Neural progenitor cell (in vitro differentiated cells): ENCODE results near the gene ZFAND3. TPM values are rescaled to one million over a fixed set of nuclear protein-coding genes. Genes with fewer than 3 reads are reported as not detected.
A peak's percentile ranks its signal among the peaks of the same experiment; 100 is the strongest.

Source experiments
- DNase-seq: peaks from one replicate; pipeline ENCODE4 v3.0.0-alpha.2; 2016; ENCODE audit warnings: low spot score
- H2AFZ ChIP-seq: fragments of 200-600 bp; sonication (generic); replicated peaks from 2 replicates; pipeline ENCODE4 v1.6.1; 2016; ENCODE audit warnings: antibody characterized with exemption
- H3F3A ChIP-seq: fragments of 200-600 bp; sonication (generic); 2 replicates; pipeline ENCODE4 v1.6.1; 2016; ENCODE audit warnings: antibody characterized with exemption, low read depth
- H3K27ac ChIP-seq: fragments of 200-600 bp; sonication (generic); 2 replicates; pipeline ENCODE4 v1.5.1; 2016; ENCODE audit warnings: mild to moderate bottlenecking
- H3K27me3 ChIP-seq: fragments of 200-600 bp; sonication (generic); 2 replicates; pipeline ENCODE4 v1.6.1; 2016; ENCODE audit warnings: mild to moderate bottlenecking, moderate library complexity
- H3K36me3 ChIP-seq: fragments of 200-600 bp; sonication (generic); 2 replicates; pipeline ENCODE4 v1.5.1; 2016
- H3K4me1 ChIP-seq: fragments of 200-600 bp; sonication (generic); 2 replicates; pipeline ENCODE4 v1.6.1; 2016; ENCODE audit warnings: mixed run types
- H3K4me2 ChIP-seq: fragments of 200-600 bp; sonication (generic); 2 replicates; pipeline ENCODE4 v1.6.1; 2016
- H3K4me3 ChIP-seq: fragments of 200-600 bp; sonication (generic); 2 replicates; pipeline ENCODE4 v1.5.1; 2016
- H3K79me2 ChIP-seq: fragments of 200-600 bp; sonication (generic); 2 replicates; pipeline ENCODE4 v1.6.1; 2016; ENCODE audit warnings: low read depth
- H3K9ac ChIP-seq: fragments of 200-600 bp; sonication (generic); 2 replicates; pipeline ENCODE4 v1.6.1; 2016
- H3K9me3 ChIP-seq: fragments of 200-600 bp; sonication (generic); 2 replicates; pipeline ENCODE4 v1.5.1; 2016; ENCODE audit warnings: low read depth
- H4K20me1 ChIP-seq: fragments of 200-600 bp; sonication (generic); 2 replicates; pipeline ENCODE4 v1.6.1; 2016; ENCODE audit warnings: low read depth
- H3K27ac Mint-ChIP-seq: 3 replicates; pipeline ENCODE4 v1.8.0; 2021; ENCODE audit warnings: mixed read lengths
- H3K27me3 Mint-ChIP-seq: 2 replicates; pipeline ENCODE4 v1.8.0; 2022; ENCODE audit warnings: low read depth, mild to moderate bottlenecking, inconsistent platforms, moderate library complexity, mixed read lengths; ENCODE audit not compliant: insufficient read depth
- H3K36me3 Mint-ChIP-seq: 3 replicates; pipeline ENCODE4 v1.8.0; 2021; ENCODE audit warnings: mixed read lengths
- H3K4me1 Mint-ChIP-seq: 3 replicates; pipeline ENCODE4 v1.8.0; 2021; ENCODE audit warnings: mixed read lengths
- H3K4me3 Mint-ChIP-seq: 3 replicates; pipeline ENCODE4 v1.8.0; 2021; ENCODE audit warnings: mild to moderate bottlenecking, moderate library complexity, mixed read lengths
- H3K9me3 Mint-ChIP-seq: 3 replicates; pipeline ENCODE4 v1.8.0; 2020; ENCODE audit warnings: mixed read lengths
- CTCF ChIP-seq: fragments of 200-600 bp; sonication (generic); IDR thresholded peaks from 2 replicates; pipeline ENCODE4 v1.5.1; 2017; ENCODE audit warnings: antibody characterized with exemption, mild to moderate bottlenecking
- EZH2 ChIP-seq: fragments of 200-600 bp; sonication (generic); IDR thresholded peaks from 2 replicates; pipeline ENCODE4 v1.6.1; 2017; ENCODE audit warnings: antibody characterized with exemption, mild to moderate bottlenecking, moderate library complexity
- EZH2phosphoT487 ChIP-seq: fragments of 200-600 bp; sonication (generic); IDR thresholded peaks from 2 replicates; pipeline ENCODE4 v1.6.1; 2017; ENCODE audit warnings: antibody characterized with exemption
- total RNA-seq: library from RNA; depleted of rRNA; stranded (reverse); fragments of >200 nt; gene quantifications from 2 replicates; pipeline ENCODE4 v1.2.3, GENCODE V29; 2015; ENCODE audit warnings: low replicate concordance

The ZFAND3 gene
- total RNA-seq, 1 donor from 2014 or later = 24.3 TPM

- Histone ChIP-seq H3K27me3 (no peaks in the 10 kb centered on the region), H3K4me2 (no peak overlapping the region), H3K9me3 (no peaks in the 10 kb centered on the region), H3K27ac (no peak overlapping the region), H3K9ac (no peak overlapping the region), H3K36me3 (no peaks in the 10 kb centered on the region), H2AFZ (no peak overlapping the region), H3F3A (peaks cover 16% of the 10 kb centered on the region), H3K79me2 (no peaks in the 10 kb centered on the region), H3K4me3 (no peak overlapping the region), H3K4me1 (peaks cover 42% of the 10 kb centered on the region), H4K20me1 (peaks cover 8% of the 10 kb centered on the region)
- Mint-ChIP-seq H3K4me1 (peaks cover 60% of the 10 kb centered on the region), H3K27ac (no peak overlapping the region), H3K4me3 (peak overlapping the region; percentile 3), H3K27me3 (peaks cover 6% of the 10 kb centered on the region), H3K36me3 (no peaks in the 10 kb centered on the region), H3K9me3 (no peaks in the 10 kb centered on the region)
- DNase-seq = no peak
- TF ChIP-seq EZH2phosphoT487 = no peak
- TF ChIP-seq EZH2 = no peak
- no peak for TF ChIP-seq CTCF
Measured at GRCh38 chr6:38191418-38191817, 371.9 kb downstream of the ZFAND3 start.

- Mint-ChIP-seq H3K9me3 (no peaks in the 10 kb centered on the region), H3K36me3 (no peaks in the 10 kb centered on the region), H3K4me1 (peaks cover 62% of the 10 kb centered on the region), H3K27me3 (peaks cover 6% of the 10 kb centered on the region), H3K27ac (no peak overlapping the region), H3K4me3 (no peak overlapping the region)
- TF ChIP-seq EZH2 = no peak
- Histone ChIP-seq H3K9ac (no peak overlapping the region), H3K9me3 (no peaks in the 10 kb centered on the region), H4K20me1 (peaks cover 8% of the 10 kb centered on the region), H3K4me1 (peaks cover 41% of the 10 kb centered on the region), H3K36me3 (no peaks in the 10 kb centered on the region), H3K27me3 (no peaks in the 10 kb centered on the region), H3K4me2 (peak overlapping the region; percentile 43), H3K79me2 (no peaks in the 10 kb centered on the region), H2AFZ (no peak overlapping the region), H3K4me3 (no peak overlapping the region), H3K27ac (no peak overlapping the region), H3F3A (peaks cover 16% of the 10 kb centered on the region)
- peak; percentile 60 for DNase-seq
Measured at GRCh38 chr6:38192011-38192410, 372.5 kb downstream of the ZFAND3 start.

- Histone ChIP-seq H3K9me3 (no peaks in the 10 kb centered on the region), H2AFZ (no peak overlapping the region), H3K27ac (no peak overlapping the region), H3K36me3 (no peaks in the 10 kb centered on the region), H3K79me2 (no peaks in the 10 kb centered on the region), H3K27me3 (no peaks in the 10 kb centered on the region), H3K4me3 (no peak overlapping the region), H3F3A (peaks cover 16% of the 10 kb centered on the region), H4K20me1 (peaks cover 8% of the 10 kb centered on the region), H3K4me1 (peaks cover 41% of the 10 kb centered on the region), H3K9ac (no peak overlapping the region), H3K4me2 (peak overlapping the region; percentile 43)
- H3K4me3 Mint-ChIP-seq = peak overlapping the region; percentile 54
- peaks cover 6% of the 10 kb centered on the region for H3K27me3 Mint-ChIP-seq
- no peaks in the 10 kb centered on the region for H3K36me3 Mint-ChIP-seq
- H3K9me3 Mint-ChIP-seq = no peaks in the 10 kb centered on the region
- TF ChIP-seq EZH2phosphoT487 = no peak
- no peak for TF ChIP-seq CTCF
- TF ChIP-seq EZH2 = no peak
- DNase-seq = no peak
- peaks cover 61% of the 10 kb centered on the region for H3K4me1 Mint-ChIP-seq
- H3K27ac Mint-ChIP-seq = no peak overlapping the region
Measured at GRCh38 chr6:38192487-38192886, 373.0 kb downstream of the ZFAND3 start.

GRCh38 chr6:38193051-38193450 is 373.5 kb downstream of the ZFAND3 start:
- no peak overlapping the region for H3K4me3 Mint-ChIP-seq
- no peaks in the 10 kb centered on the region for H3K36me3 Mint-ChIP-seq
- DNase-seq = no peak
- Histone ChIP-seq H3K9ac (no peak overlapping the region), H3K4me2 (no peak overlapping the region), H3K36me3 (no peaks in the 10 kb centered on the region), H3K4me1 (peaks cover 38% of the 10 kb centered on the region), H2AFZ (no peak overlapping the region), H3K27me3 (no peaks in the 10 kb centered on the region), H4K20me1 (peaks cover 8% of the 10 kb centered on the region), H3K79me2 (no peaks in the 10 kb centered on the region), H3K9me3 (no peaks in the 10 kb centered on the region), H3F3A (peaks cover 16% of the 10 kb centered on the region), H3K4me3 (no peak overlapping the region), H3K27ac (no peak overlapping the region)
- TF ChIP-seq EZH2phosphoT487 (no peak), CTCF (no peak)
- H3K4me1 Mint-ChIP-seq = peaks cover 61% of the 10 kb centered on the region
- no peak overlapping the region for H3K27ac Mint-ChIP-seq
- no peaks in the 10 kb centered on the region for H3K9me3 Mint-ChIP-seq
- H3K27me3 Mint-ChIP-seq = peaks cover 6% of the 10 kb centered on the region
